Measurements from ENCODE around the gene MACROD2.

- TF ChIP-seq CTCF (IDR thresholded peaks at IDR 0.05), result no peak
- TF ChIP-seq POLR2A (IDR thresholded peaks at IDR 0.05), result no peak
These were observed 2033.6 kb downstream of the MACROD2 start for GRCh38 chr20:16028923-16029322.
